IPS DF 19.7 (cell line): Measurements from ENCODE around the gene VWA3B.

Experiments used
- DNase-seq: peaks from one replicate; pipeline ENCODE4 v3.0.0-alpha.2; 2013; ENCODE audit warnings: low read depth, low spot score

Gene VWA3B

DNA sequence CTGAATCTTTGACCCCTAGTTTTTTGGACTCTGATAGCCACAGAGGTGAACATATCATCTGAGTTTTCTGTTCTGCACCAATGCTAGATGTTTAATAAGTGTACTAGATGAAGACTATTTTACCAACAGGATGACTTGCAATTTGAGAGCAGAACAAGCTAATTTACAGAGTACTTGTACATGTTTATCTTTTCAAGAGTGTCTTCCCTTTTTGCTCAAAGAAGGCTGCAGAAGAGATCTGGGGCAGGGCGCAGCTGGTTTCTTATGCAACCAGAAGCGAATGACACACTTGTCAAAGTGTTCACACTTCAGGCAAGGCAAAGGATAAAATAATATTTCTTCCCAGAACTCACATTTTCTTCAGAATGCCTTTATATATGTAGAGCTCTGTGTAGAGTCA, 86.0 kb downstream of the VWA3B start:
- no peak for DNase-seq

- peak; percentile 23 for DNase-seq
Measured at GRCh38 chr2:98175811-98176210, 88.8 kb downstream of the VWA3B start.

DNA sequence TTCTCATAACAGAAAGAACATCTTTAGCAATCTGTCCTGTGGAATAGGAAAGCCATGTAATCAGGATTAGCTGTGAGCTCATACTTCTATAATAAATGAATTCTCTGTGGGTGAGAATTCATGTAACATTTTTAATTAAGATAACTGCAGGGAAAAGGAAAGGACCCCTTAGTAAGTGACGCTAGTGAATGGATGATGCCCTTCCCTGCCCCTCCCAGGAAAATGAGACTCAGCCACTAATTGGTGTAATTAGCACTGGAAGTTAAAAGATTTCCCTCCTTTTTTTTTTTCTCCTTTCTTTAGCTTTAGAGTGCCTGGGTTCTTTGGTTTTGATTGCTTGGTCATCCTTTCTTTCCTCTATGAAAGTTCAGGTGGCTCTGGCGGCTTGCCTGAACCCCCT, 90.3 kb downstream of the VWA3B start:
- DNase-seq, result no peak

- no peak for DNase-seq
Measured at GRCh38 chr2:98177986-98178385, 91.0 kb downstream of the VWA3B start.

DNA sequence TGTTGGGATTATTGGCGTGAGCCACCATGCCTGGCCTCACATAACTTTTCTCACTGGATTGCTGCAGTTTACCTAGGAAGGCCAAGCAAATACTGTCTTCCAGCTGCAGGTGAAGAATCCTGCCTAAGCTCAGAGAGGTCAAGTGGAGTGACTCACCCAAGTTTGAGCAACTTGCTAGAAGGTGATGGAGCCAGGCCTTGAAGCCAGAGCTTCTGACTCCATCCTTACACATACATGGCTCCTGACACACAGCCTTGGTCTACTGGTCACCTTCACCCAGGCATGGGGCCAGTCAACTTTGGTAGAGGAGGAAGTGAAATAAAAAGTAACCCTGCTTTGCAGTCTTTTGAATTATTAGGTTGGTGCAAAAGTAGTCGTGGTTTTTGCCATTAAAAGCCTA, 93.5 kb downstream of the VWA3B start:
- no peak for DNase-seq

DNA sequence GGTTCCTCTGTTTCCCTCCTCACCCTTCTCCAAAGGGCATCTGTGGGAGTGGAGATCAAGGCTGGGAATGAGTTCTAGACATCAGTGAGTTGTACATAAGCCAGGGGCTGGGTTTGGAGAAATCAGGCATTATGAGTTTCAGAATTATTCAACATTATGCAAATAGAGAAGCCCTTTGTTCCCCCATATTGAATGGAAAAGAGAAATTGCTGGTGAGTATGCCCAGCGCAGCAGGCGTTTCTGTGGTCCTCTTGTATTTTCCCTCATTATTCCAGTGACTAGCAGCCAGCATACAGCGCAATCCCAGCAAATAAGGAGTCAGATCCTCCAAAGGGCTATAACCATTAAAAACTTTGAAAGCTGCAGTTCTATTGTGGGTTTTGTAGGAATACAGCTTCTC, 94.4 kb downstream of the VWA3B start:
- DNase-seq, result no peak

DNA sequence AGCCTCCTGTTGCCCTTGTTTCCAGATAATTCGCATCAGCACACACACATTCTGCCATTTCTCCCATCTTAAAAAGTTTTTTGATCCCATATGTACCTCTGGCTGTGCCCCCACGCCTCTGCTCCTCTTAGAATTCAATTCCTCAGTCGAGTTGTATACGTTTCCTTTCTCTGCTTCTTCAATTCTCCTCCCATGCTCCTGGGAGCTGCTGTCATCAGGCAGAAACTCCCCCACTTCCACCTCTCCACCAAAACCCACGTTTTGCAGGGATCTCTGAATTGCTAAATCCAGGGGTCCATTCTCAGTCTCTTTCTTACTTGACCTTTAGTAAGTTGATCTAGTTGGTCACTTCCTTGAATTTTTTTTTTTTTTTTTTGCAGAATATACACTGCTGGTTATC, 98.8 kb downstream of the VWA3B start:
- no peak for DNase-seq

DNA sequence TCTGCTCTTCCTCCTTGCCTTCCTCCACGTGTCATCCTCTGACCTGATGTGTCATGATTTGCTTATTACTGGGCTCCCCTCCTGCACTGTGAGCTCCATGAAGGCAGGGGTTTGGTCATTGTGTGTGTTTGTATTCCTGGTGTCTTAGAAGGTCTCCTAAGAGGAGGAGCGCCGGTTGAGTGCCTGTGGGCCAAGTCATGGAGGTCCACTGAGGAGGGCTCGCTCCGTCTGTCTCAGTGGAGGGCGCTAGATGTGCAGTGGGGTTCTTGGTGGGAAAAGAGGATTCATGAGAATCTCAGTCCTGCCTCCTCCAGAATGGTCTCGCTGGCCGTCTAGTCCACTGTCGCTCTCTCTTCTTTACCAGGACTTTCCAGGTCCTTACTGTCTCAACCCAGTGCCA, 100.2 kb downstream of the VWA3B start:
- DNase-seq, result no peak

- no peak for DNase-seq
Measured at GRCh38 chr2:98188351-98189046, 101.5 kb downstream of the VWA3B start.

- DNase-seq, result no peak
Measured at GRCh38 chr2:98191883-98192282, 104.9 kb downstream of the VWA3B start.

- DNase-seq, result no peak
Measured at GRCh38 chr2:98201576-98201975, 114.6 kb downstream of the VWA3B start.

- DNase-seq, result no peak
Measured at GRCh38 chr2:98205889-98206288, 118.9 kb downstream of the VWA3B start.

- no peak for DNase-seq
Measured at GRCh38 chr2:98212092-98213000, 125.4 kb downstream of the VWA3B start.

DNA sequence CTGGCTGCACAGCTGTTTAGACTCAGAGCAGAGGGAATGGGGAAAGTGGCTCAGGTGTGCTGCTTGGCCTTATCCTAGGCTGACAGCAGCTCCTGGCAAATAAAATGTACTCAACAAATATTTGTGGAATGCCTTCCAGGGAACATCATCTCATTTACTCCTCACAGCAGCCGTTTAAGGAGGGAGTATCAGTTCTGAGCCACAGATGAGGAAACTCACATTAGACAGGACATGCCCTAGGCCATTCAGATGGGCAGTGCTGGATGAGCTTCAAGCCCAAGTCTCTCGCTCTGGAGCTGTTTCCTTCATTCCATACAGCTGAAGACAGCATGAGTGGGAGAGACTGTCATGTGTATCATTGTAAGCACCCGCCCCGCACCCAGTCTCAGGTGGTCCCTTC, 129.6 kb downstream of the VWA3B start:
- no peak for DNase-seq

GRCh38 chr2:98219152-98219551, 132.2 kb downstream of the VWA3B start:
- DNase-seq, result no peak

DNA sequence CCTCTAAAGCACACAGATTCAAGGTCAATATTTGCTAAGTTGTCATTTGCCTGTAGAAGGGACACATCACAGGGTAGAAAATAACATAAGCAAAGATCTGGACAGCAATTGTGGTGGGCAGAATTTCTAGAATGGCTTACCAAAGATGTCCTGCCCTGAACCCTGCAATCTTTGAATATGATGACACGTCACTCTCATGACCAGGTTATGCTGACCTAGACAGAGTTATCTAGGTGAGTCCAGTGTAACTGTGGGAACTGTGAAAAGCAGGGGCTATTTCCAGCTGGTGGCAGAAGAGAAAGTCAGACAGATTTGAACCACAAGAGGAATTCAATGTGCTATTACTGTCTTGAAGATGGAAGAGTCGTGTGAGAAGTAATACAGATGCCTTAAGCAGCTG, 147.0 kb downstream of the VWA3B start:
- no peak for DNase-seq

DNA sequence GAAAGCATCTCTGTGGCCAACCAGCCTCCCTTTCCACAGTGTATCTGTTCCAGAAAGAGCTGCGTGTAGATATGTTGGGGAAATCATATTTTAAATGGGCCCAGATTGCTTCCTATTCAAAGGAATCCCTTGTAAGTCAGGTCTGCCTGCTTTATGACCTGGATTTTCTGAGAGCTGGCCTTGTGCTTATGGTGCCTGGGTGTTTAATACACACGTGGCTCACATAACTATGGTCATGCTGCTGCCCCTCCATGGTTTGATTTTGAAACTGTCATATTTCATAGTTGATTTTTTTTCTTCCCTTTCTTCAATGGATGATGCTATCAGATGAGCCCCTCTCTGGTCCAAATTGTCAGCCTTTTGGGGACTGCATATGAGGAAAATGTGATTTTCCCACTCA, 147.8 kb downstream of the VWA3B start:
- no peak for DNase-seq

- no peak for DNase-seq
Measured at GRCh38 chr2:98236935-98237334, 150.0 kb downstream of the VWA3B start.

DNA sequence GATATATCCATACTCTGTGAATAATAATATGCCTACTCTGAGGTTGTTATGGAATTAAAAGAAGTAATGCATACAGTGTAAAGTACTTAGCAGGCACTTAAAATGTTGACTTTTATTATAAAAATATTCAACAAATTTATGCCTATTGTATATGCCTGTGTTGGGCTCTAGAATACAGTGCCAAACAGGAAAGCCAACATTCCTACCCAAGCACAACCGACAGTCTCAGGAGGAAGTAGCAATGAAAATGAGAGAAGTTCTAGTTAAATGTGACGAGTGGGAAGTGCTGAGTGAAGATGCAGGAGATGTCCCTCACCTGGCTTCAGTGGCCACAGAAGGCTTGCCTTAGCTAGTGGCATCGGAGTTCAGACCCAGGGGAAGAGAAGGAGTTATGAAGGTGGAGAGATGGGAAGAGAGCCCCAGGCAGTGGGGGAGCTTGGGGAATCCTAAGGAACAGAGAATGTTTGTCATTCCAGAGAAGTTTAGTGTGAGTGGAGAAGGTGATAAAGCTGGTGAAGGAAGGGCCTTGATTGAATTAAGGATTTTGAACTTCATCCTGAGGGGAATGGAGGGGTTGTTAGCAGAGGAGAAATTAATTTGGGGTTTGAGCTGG, 153.9 kb downstream of the VWA3B start:
- DNase-seq, result no peak

- no peak for DNase-seq
Measured at GRCh38 chr2:98241592-98241991, 154.6 kb downstream of the VWA3B start.

- DNase-seq, result no peak
Measured at GRCh38 chr2:98242003-98242402, 155.0 kb downstream of the VWA3B start.

GRCh38 chr2:98245491-98245890, 158.5 kb downstream of the VWA3B start:
- no peak for DNase-seq

GRCh38 chr2:98247383-98247782, 160.4 kb downstream of the VWA3B start:
- DNase-seq, result no peak
